Endothelial cell of umbilical vein (primary cell): ENCODE results near the gene COX4I1. TPM values are rescaled to one million over a fixed set of nuclear protein-coding genes. Genes with fewer than 3 reads are reported as not detected.

ENCODE experiments used
- BruUV-seq: library from RNA; stranded (reverse); fragments of 400-500 nt; replicated peaks from 2 replicates; lab custom pipeline; 2021; lab: Mats Ljungman, UMichigan
- CTCF ChIA-PET: fragments of 300-600, 350-600 bp; sonication (Branson Sonifier 250); formaldehyde crosslinking; loops from one replicate; lab custom pipeline; 2021; ENCODE audit warnings: antibody characterized with exemption, inconsistent platforms; lab: Charles Lee
- POLR2A ChIA-PET: fragments of 300-600, 350-600 bp; sonication (Branson Sonifier 250); formaldehyde crosslinking; loops from one replicate; lab custom pipeline; 2021; ENCODE audit warnings: antibody characterized with exemption, inconsistent platforms; lab: Charles Lee
- DNase-seq: peaks from one replicate; pipeline ENCODE4 v3.0.0-alpha.2; 2011; ENCODE audit warnings: low read depth, low spot score
- FAIRE-seq: peaks from 2 replicates; lab custom pipeline; 2011; peaks lifted over from hg19 to GRCh38; lab: Jason Lieb, UNC
- H2AFZ ChIP-seq: 2 replicates; pipeline ENCODE4 v1.6.0; 2012; ENCODE audit warnings: low read depth, low read length, control low read depth, inconsistent platforms
- H3K27ac ChIP-seq: 2 replicates; pipeline ENCODE4 v1.5.1; 2011; ENCODE audit warnings: low read depth, mild to moderate bottlenecking, control low read depth, low read length, moderate library complexity; ENCODE audit not compliant: insufficient read depth
- H3K27me3 ChIP-seq, 2 experiments: 2 replicates each; pipeline versions ENCODE4 v1.6.0 to v1.6.1; 2011; ENCODE audit warnings: low read length in 2 of 2, mixed read lengths in 1 of 2; ENCODE audit not compliant: control insufficient read depth in 2 of 2, insufficient read depth in 2 of 2
- H3K36me3 ChIP-seq, 2 experiments: 2 replicates in 1 of 2; 3 replicates in 1 of 2; pipeline ENCODE4 v1.5.1; 2011; ENCODE audit warnings: low read length in 2 of 2, mild to moderate bottlenecking in 1 of 2, moderate library complexity in 1 of 2; ENCODE audit not compliant: control insufficient read depth in 2 of 2, insufficient read depth in 2 of 2; ENCODE audit errors: extremely low read depth in 1 of 2
- H3K4me1 ChIP-seq: 3 replicates; pipeline ENCODE4 v1.5.1; 2011; ENCODE audit warnings: mild to moderate bottlenecking, low read length; ENCODE audit not compliant: control insufficient read depth, insufficient read depth; ENCODE audit errors: extremely low read depth
- H3K4me2 ChIP-seq: 2 replicates; pipeline ENCODE4 v1.6.1; 2011; ENCODE audit warnings: low read length, control low read depth, mixed read lengths; ENCODE audit not compliant: insufficient read depth
- H3K4me3 ChIP-seq, 3 experiments: fragments of 200-600 bp in 1 of 3; sonication (generic), shearing (Covaris generic) in 1 of 3; replicated peaks in 1 of 3; 2 replicates each; pipeline ENCODE4 v1.5.1; 2011 to 2016; ENCODE audit warnings: control low read depth in 3 of 3, low read length in 3 of 3, mild to moderate bottlenecking in 2 of 3, inconsistent platforms in 1 of 3, low read depth in 1 of 3, moderate library complexity in 1 of 3; ENCODE audit not compliant: insufficient read depth in 1 of 3
- H3K79me2 ChIP-seq: 2 replicates; pipeline ENCODE4 v1.6.0; 2012; ENCODE audit warnings: low read length, inconsistent platforms; ENCODE audit not compliant: control insufficient read depth, insufficient read depth
- H3K9ac ChIP-seq: replicated peaks from 2 replicates; pipeline ENCODE3; 2011; ENCODE audit warnings: low read length, control low read depth; ENCODE audit not compliant: insufficient read depth; ENCODE audit errors: extremely low read depth
- H3K9me1 ChIP-seq: replicated peaks from 3 replicates; pipeline ENCODE4 v1.6.0; 2011; ENCODE audit warnings: mild to moderate bottlenecking, low read length; ENCODE audit not compliant: control insufficient read depth, insufficient read depth; ENCODE audit errors: extremely low read depth
- H3K9me3 ChIP-seq: replicated peaks from 2 replicates; pipeline ENCODE4 v1.5.1; 2012; ENCODE audit warnings: low read length, inconsistent platforms; ENCODE audit not compliant: control insufficient read depth, insufficient read depth
- H4K20me1 ChIP-seq: replicated peaks from 2 replicates; pipeline ENCODE3; 2011; ENCODE audit warnings: mild to moderate bottlenecking, low read length; ENCODE audit not compliant: control insufficient read depth, insufficient read depth; ENCODE audit errors: extremely low read depth
- EZH2 ChIP-seq: IDR thresholded peaks from 2 replicates; pipeline ENCODE4 v1.6.1; 2012; ENCODE audit warnings: borderline replicate concordance, low read depth, mild to moderate bottlenecking, moderate library complexity, low read length, inconsistent platforms; ENCODE audit not compliant: severe bottlenecking
- FOS ChIP-seq: IDR thresholded peaks from 2 replicates; pipeline ENCODE4 v1.6.1; 2011; ENCODE audit warnings: mild to moderate bottlenecking, low read length, moderate library complexity, borderline replicate concordance; ENCODE audit not compliant: insufficient read depth
- MYC ChIP-seq: IDR thresholded peaks from one replicate; pipeline ENCODE4 v1.6.1; 2011; ENCODE audit warnings: mild to moderate bottlenecking, low read depth, low read length
- POLR2A ChIP-seq: IDR thresholded peaks from 2 replicates; pipeline ENCODE4 v1.6.1; 2012; ENCODE audit warnings: low read depth, mild to moderate bottlenecking, control low read depth, low read length
- POLR2AphosphoS5 ChIP-seq: IDR thresholded peaks from 2 replicates; pipeline ENCODE4 v1.6.1; 2012; ENCODE audit warnings: low read depth, mild to moderate bottlenecking, control low read depth, low read length, moderate library complexity; ENCODE audit not compliant: insufficient read depth
- dilution Hi-C: fragments of 300-500 bp; cut with MboI; formaldehyde crosslinking; loops from one replicate; pipeline ENCODE4 v1.15.0; 2019; ENCODE audit warnings: low sequenced_read_pairs; ENCODE audit not compliant: extremely low pct_ligation_motif_present
- intact Hi-C: fragments of 100-400 bp; cut with micrococcal nuclease; formaldehyde crosslinking; loops from one replicate; pipeline ENCODE4 v1.10.0; 2022
- polyA plus RNA-seq, 4 experiments: library from polyadenylated mRNA; depleted of rRNA in 3 of 4; stranded (reverse) in 3 of 4; unstranded in 1 of 4; fragments of >200 nt; gene quantifications; 2 replicates each; pipeline versions ENCODE4 v1.2.1 to v1.2.3, GENCODE V29; 2011 to 2012; ENCODE audit warnings: missing spikeins in 1 of 4
- total RNA-seq: library from RNA; stranded (reverse); gene quantifications from 2 replicates; pipeline ENCODE4 v1.2.3, GENCODE V29; 2021
- TF ChIP-seq, protein P1 (sequence below): IDR thresholded peaks from 2 replicates; pipeline ENCODE4 v1.6.1; 2011; ENCODE audit not compliant: insufficient read depth, insufficient read length
- TF ChIP-seq, protein P2 (sequence below), 2 donors: IDR thresholded peaks; 1 replicate in 1 of 2; 2 replicates in 1 of 2; pipeline ENCODE4 v1.5.1; 2011; ENCODE audit warnings: low read length in 2 of 2, mild to moderate bottlenecking in 2 of 2, moderate library complexity in 2 of 2, control low read depth in 1 of 2, inconsistent platforms in 1 of 2, low read depth in 1 of 2; ENCODE audit not compliant: insufficient read depth in 1 of 2; ENCODE audit errors: extremely low read depth in 1 of 2

The COX4I1 gene
- total and polyA plus RNA-seq, 2 donors (not counting 3 experiments of a cell fraction or from before 2014, with no cell fraction given) = 560 to 953 TPM

DNA sequence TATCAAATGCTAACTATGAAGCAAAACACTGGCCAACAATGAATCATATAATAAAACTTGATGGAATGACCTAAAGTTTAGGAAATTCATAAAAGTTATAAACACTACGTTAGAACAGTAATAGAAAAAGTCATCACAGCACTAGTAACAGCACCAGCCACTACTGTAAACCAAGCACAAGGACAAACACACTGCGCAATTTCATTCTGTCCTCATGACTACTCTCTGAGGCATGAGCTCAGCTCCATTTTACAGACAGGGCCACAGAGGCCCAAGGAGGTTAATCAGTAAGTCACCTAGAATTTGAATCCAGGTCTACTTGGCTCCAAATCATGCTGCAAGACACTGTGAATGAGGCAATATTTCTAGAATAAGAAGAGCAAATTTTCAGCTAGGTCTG is 13.6 kb upstream of the COX4I1 start:
- no peak overlapping the region for H3K27ac ChIP-seq
- no peaks in the 10 kb centered on the region for H3K27me3 ChIP-seq
- no TSS peak for BruUV-seq
- no peak overlapping the region for H2AFZ ChIP-seq
- dilution Hi-C loops (no loop called here), intact Hi-C loops (no loop called here)
- H3K9me3 ChIP-seq = no peaks in the 10 kb centered on the region
- H3K9ac ChIP-seq = no peak overlapping the region
- TF ChIP-seq EZH2 (no peak), POLR2AphosphoS5 (no peak), MYC (no peak), FOS (no peak), POLR2A (no peak)
- TF ChIP-seq, protein P1, sequence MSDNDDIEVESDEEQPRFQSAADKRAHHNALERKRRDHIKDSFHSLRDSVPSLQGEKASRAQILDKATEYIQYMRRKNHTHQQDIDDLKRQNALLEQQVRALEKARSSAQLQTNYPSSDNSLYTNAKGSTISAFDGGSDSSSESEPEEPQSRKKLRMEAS = no peak
- TF ChIP-seq, protein P2, sequence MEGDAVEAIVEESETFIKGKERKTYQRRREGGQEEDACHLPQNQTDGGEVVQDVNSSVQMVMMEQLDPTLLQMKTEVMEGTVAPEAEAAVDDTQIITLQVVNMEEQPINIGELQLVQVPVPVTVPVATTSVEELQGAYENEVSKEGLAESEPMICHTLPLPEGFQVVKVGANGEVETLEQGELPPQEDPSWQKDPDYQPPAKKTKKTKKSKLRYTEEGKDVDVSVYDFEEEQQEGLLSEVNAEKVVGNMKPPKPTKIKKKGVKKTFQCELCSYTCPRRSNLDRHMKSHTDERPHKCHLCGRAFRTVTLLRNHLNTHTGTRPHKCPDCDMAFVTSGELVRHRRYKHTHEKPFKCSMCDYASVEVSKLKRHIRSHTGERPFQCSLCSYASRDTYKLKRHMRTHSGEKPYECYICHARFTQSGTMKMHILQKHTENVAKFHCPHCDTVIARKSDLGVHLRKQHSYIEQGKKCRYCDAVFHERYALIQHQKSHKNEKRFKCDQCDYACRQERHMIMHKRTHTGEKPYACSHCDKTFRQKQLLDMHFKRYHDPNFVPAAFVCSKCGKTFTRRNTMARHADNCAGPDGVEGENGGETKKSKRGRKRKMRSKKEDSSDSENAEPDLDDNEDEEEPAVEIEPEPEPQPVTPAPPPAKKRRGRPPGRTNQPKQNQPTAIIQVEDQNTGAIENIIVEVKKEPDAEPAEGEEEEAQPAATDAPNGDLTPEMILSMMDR (IDR thresholded peaks at IDR 0.05; ENCODE audit: extremely low read depth in 1 of 2, insufficient read depth in 1 of 2, low read depth in 1 of 2, low read length in 2 of 2) = no peak
- no peaks in the 10 kb centered on the region for H4K20me1 ChIP-seq
- DNase-seq (no peak), FAIRE-seq (no peak)
- no peaks in the 10 kb centered on the region for H3K9me1 ChIP-seq
- no peak overlapping the region for H3K4me3 ChIP-seq
- H3K4me2 ChIP-seq = no peak overlapping the region
- peaks cover 52% of the 10 kb centered on the region for H3K79me2 ChIP-seq
- ChIA-PET POLR2A (no interaction called here), CTCF (no interaction called here)
- peaks cover 8 to 28% of the 10 kb centered on the region in 2 experiments for H3K36me3 ChIP-seq
- peaks cover 8% of the 10 kb centered on the region for H3K4me1 ChIP-seq
